H1 (cell line): Measurements from ENCODE around the gene DIPK1B. TPM values are rescaled to one million over a fixed set of nuclear protein-coding genes. Genes with fewer than 3 reads are reported as not detected.

Experiments
- CTCF ChIA-PET: fragments of 300-600 bp; sonication (Branson Sonifier 250); formaldehyde crosslinking; loops from one replicate; lab custom pipeline; 2021; ENCODE audit not compliant: partially characterized antibody; lab: Charles Lee
- POLR2A ChIA-PET: fragments of 300-600 bp; sonication (Branson Sonifier 250); formaldehyde crosslinking; loops from one replicate; lab custom pipeline; 2021; ENCODE audit warnings: inconsistent platforms; ENCODE audit not compliant: partially characterized antibody; lab: Charles Lee
- DNase-seq, 2 experiments: peaks; one replicate each; pipeline versions ENCODE4 v3.0.0 to v3.0.0-alpha.2; 2010 to 2022; ENCODE audit warnings: low spot score in 2 of 2, low read depth in 1 of 2, mixed read lengths in 1 of 2
- FAIRE-seq: peaks from 2 replicates; lab custom pipeline; 2011; peaks lifted over from hg19 to GRCh38; lab: Jason Lieb, UNC
- H2AFZ ChIP-seq: 2 replicates; pipeline ENCODE4 v1.8.1; 2012; ENCODE audit warnings: low read length, inconsistent platforms
- H2AK5ac ChIP-seq: 2 replicates; pipeline ENCODE4 v1.6.1; 2013; ENCODE audit warnings: low read depth, low read length
- H2BK120ac ChIP-seq: replicated peaks from 2 replicates; pipeline ENCODE3; 2013; ENCODE audit warnings: low read depth, low read length, inconsistent platforms
- H2BK12ac ChIP-seq: 2 replicates; pipeline ENCODE4 v1.6.1; 2013; ENCODE audit warnings: low read depth, low read length
- H2BK15ac ChIP-seq: 2 replicates; pipeline ENCODE4 v1.6.1; 2013; ENCODE audit warnings: low read length
- H2BK20ac ChIP-seq: 2 replicates; pipeline ENCODE4 v1.6.1; 2013; ENCODE audit warnings: low read length
- H2BK5ac ChIP-seq: 2 replicates; pipeline ENCODE4 v1.6.1; 2013; ENCODE audit warnings: low read depth, low read length
- H3K14ac ChIP-seq: 2 replicates; pipeline ENCODE4 v1.6.1; 2013; ENCODE audit warnings: inconsistent platforms; ENCODE audit not compliant: insufficient read length
- H3K18ac ChIP-seq: 2 replicates; pipeline ENCODE4 v1.6.1; 2013; ENCODE audit warnings: low read length; ENCODE audit errors: extremely low read depth
- H3K23ac ChIP-seq: 2 replicates; pipeline ENCODE4 v1.6.1; 2013; ENCODE audit warnings: inconsistent platforms; ENCODE audit not compliant: insufficient read length
- H3K23me2 ChIP-seq: 2 replicates; pipeline ENCODE4 v1.6.1; 2013; ENCODE audit warnings: low read depth, low read length
- H3K27ac ChIP-seq: 2 replicates; pipeline ENCODE4 v1.6.1; 2011; ENCODE audit warnings: low read depth, low read length, inconsistent platforms
- H3K27me3 ChIP-seq, 4 experiments: replicated peaks in 1 of 4; 1 replicate in 1 of 4; 2 replicates in 3 of 4; pipeline versions ENCODE4 v1.6.1 to v1.8.1; 2011 to 2013; ENCODE audit warnings: low read length in 3 of 4, mild to moderate bottlenecking in 3 of 4, inconsistent platforms in 2 of 4, mixed read lengths in 2 of 4, moderate library complexity in 1 of 4; ENCODE audit not compliant: control insufficient read depth in 3 of 4, insufficient read depth in 3 of 4; ENCODE audit errors: extremely low read depth in 1 of 4
- H3K36me3 ChIP-seq, 4 experiments: 2 replicates each; pipeline versions ENCODE4 v1.6.1 to v1.8.1; 2011 to 2013; ENCODE audit warnings: mild to moderate bottlenecking in 4 of 4, low read length in 3 of 4, moderate library complexity in 2 of 4, control low read depth in 1 of 4, inconsistent platforms in 1 of 4; ENCODE audit not compliant: insufficient read depth in 4 of 4, control insufficient read depth in 2 of 4
- H3K4ac ChIP-seq: replicated peaks from 2 replicates; pipeline ENCODE3; 2013; ENCODE audit warnings: low read length, low read depth, mixed read lengths, inconsistent platforms; ENCODE audit not compliant: insufficient read length
- H3K4me1 ChIP-seq, 4 experiments: replicated peaks in 1 of 4; 1 replicate in 1 of 4; 2 replicates in 3 of 4; pipeline versions ENCODE4 v1.6.1 to v1.8.1; 2011 to 2013; ENCODE audit warnings: low read length in 3 of 4, inconsistent platforms in 2 of 4, mixed read lengths in 1 of 4; ENCODE audit not compliant: insufficient read depth in 4 of 4, control insufficient read depth in 3 of 4
- H3K4me2 ChIP-seq, 2 experiments: 2 replicates each; pipeline versions ENCODE4 v1.6.1 to v1.8.1; 2011 to 2013; ENCODE audit warnings: low read depth in 2 of 2, low read length in 2 of 2, control low read depth in 1 of 2, inconsistent platforms in 1 of 2, mild to moderate bottlenecking in 1 of 2; ENCODE audit not compliant: insufficient read depth in 1 of 2
- H3K4me3 ChIP-seq, 4 experiments: fragments of 200-600, 300-600 bp in 1 of 4; sonication (generic), shearing (Covaris generic), sonication (Bioruptor Twin) in 1 of 4; 2 replicates each; pipeline versions ENCODE4 v1.5.1 to v1.8.1; 2011 to 2016; ENCODE audit warnings: low read length in 4 of 4, low read depth in 3 of 4, control low read depth in 2 of 4, inconsistent platforms in 2 of 4, mild to moderate bottlenecking in 2 of 4, mixed read lengths in 1 of 4, moderate library complexity in 1 of 4; ENCODE audit not compliant: insufficient read depth in 2 of 4; ENCODE audit errors: extremely low read depth in 1 of 4
- H3K56ac ChIP-seq: replicated peaks from 2 replicates; pipeline ENCODE3; 2013; ENCODE audit warnings: low read depth, mild to moderate bottlenecking, mixed read lengths, low read length, inconsistent platforms; ENCODE audit not compliant: insufficient read length
- H3K79me1 ChIP-seq: 2 replicates; pipeline ENCODE4 v1.6.1; 2013; ENCODE audit warnings: low read depth, low read length, control low read depth
- H3K79me2 ChIP-seq, 2 experiments: 2 replicates each; pipeline versions ENCODE4 v1.6.1 to v1.8.1; 2012 to 2013; ENCODE audit warnings: low read length in 2 of 2, mild to moderate bottlenecking in 2 of 2, inconsistent platforms in 1 of 2; ENCODE audit not compliant: insufficient read depth in 2 of 2, control insufficient read depth in 1 of 2
- H3K9ac ChIP-seq, 4 experiments: replicated peaks in 1 of 4; 1 replicate in 1 of 4; 2 replicates in 3 of 4; pipeline versions ENCODE4 v1.6.1 to v1.8.1; 2011 to 2013; ENCODE audit warnings: low read depth in 3 of 4, low read length in 3 of 4, control low read depth in 2 of 4, mild to moderate bottlenecking in 2 of 4, moderate library complexity in 2 of 4, inconsistent platforms in 1 of 4; ENCODE audit errors: extremely low read depth in 1 of 4
- H3K9me3 ChIP-seq, 2 experiments: 2 replicates each; pipeline versions ENCODE4 v1.6.1 to v1.8.1; 2012 to 2013; ENCODE audit warnings: mild to moderate bottlenecking in 2 of 2, moderate library complexity in 2 of 2, control low read depth in 1 of 2, inconsistent platforms in 1 of 2, low read depth in 1 of 2, low read length in 1 of 2, mixed read lengths in 1 of 2; ENCODE audit not compliant: insufficient read depth in 2 of 2
- H4K20me1 ChIP-seq, 2 experiments: replicated peaks in 1 of 2; 2 replicates each; pipeline versions ENCODE3 to v1.8.1; 2011 to 2013; ENCODE audit warnings: inconsistent platforms in 2 of 2, low read length in 2 of 2, mild to moderate bottlenecking in 1 of 2; ENCODE audit not compliant: insufficient read depth in 2 of 2, control insufficient read depth in 1 of 2
- H4K5ac ChIP-seq: 2 replicates; pipeline ENCODE4 v1.6.1; 2013; ENCODE audit warnings: low read length, low read depth, mixed read lengths, inconsistent platforms; ENCODE audit not compliant: insufficient read length
- H4K8ac ChIP-seq: 2 replicates; pipeline ENCODE4 v1.8.0; 2013; ENCODE audit warnings: mild to moderate bottlenecking, moderate library complexity, low read length, inconsistent platforms; ENCODE audit not compliant: insufficient read depth; ENCODE audit errors: extremely low read depth
- H4K91ac ChIP-seq: replicated peaks from 2 replicates; pipeline ENCODE3; 2013; ENCODE audit warnings: low read length, mixed read lengths, inconsistent platforms; ENCODE audit not compliant: insufficient read length
- BCL11A ChIP-seq, 2 experiments: IDR thresholded peaks; one replicate each; pipeline ENCODE4 v1.6.1; 2011; ENCODE audit warnings: low read depth in 2 of 2, low read length in 2 of 2, mild to moderate bottlenecking in 2 of 2
- CBX5 ChIP-seq: fragments of 300-800, 300-1000 bp; sonication (generic); IDR thresholded peaks from 2 replicates; pipeline ENCODE4 v1.7.1; 2016; ENCODE audit warnings: antibody characterized with exemption, low read length, low read depth
- CBX8 ChIP-seq: fragments of 300-800, 300-1000 bp; sonication (generic); IDR thresholded peaks from 2 replicates; pipeline ENCODE4 v1.7.1; 2016; ENCODE audit warnings: low read depth, low read length, borderline replicate concordance
- CREB1 ChIP-seq: IDR thresholded peaks from 2 replicates; pipeline ENCODE4 v1.6.1; 2012; ENCODE audit warnings: inconsistent platforms
- JUN ChIP-seq: IDR thresholded peaks from 2 replicates; pipeline ENCODE4 v1.6.1; 2011; ENCODE audit warnings: low read depth, mild to moderate bottlenecking, improper control_type of control experiment, low read length
- NRF1 ChIP-seq: IDR thresholded peaks from 2 replicates; pipeline ENCODE4 v1.6.1; 2011; ENCODE audit warnings: mild to moderate bottlenecking, low read depth, low read length, improper control_type of control experiment
- RNF2 ChIP-seq: fragments of 200-900, 300-1000 bp; sonication (generic); IDR thresholded peaks from 2 replicates; pipeline ENCODE4 v1.7.1; 2016; ENCODE audit warnings: borderline replicate concordance, low read depth, mild to moderate bottlenecking, antibody characterized with exemption, low read length; ENCODE audit not compliant: poor library complexity, severe bottlenecking; ENCODE audit errors: missing control alignments
- SP2 ChIP-seq: IDR thresholded peaks from 2 replicates; pipeline ENCODE4 v1.6.1; 2012; ENCODE audit warnings: mild to moderate bottlenecking, low read length, inconsistent platforms
- ZNF274 ChIP-seq: IDR thresholded peaks from 2 replicates; pipeline ENCODE4 v1.7.0; 2012; ENCODE audit warnings: low read length, borderline replicate concordance; ENCODE audit errors: extremely low read depth
- WGBS, 2 experiments: shearing (Covaris generic) in 1 of 2; methylation state at CpG; one replicate each; pipeline versions ENCODE4 v1.1.6 to v1.1.7; 2013 to 2015; ENCODE audit warnings: low lambda C conversion rate in 2 of 2, mixed read lengths in 2 of 2, inconsistent platforms in 1 of 2, low coverage in 1 of 2, missing lambda C conversion rate in 1 of 2; ENCODE audit not compliant: insufficient replicate concordance in 2 of 2, insufficient coverage in 1 of 2, insufficient read length in 1 of 2; ENCODE audit errors: extremely low coverage in 1 of 2, missing lambda C conversion rate in 1 of 2; 5-methylcytosine and 5-hydroxymethylcytosine counted together
- polyA plus RNA-seq, 7 experiments: library from polyadenylated mRNA; depleted of rRNA in 3 of 7; stranded (reverse) in 5 of 7; unstranded in 2 of 7; fragments of >200 nt in 5 of 7; fragments of 200-250 nt in 2 of 7; gene quantifications; 1 replicate in 5 of 7; 2 replicates in 1 of 7; 4 replicates in 1 of 7; pipeline versions ENCODE4 v1.2.1 to v1.2.3, GENCODE V29; 2011 to 2013; ENCODE audit warnings: missing spikeins in 2 of 7, mixed read lengths in 2 of 7
- total RNA-seq: library from RNA; stranded (reverse); fragmentation: NEBNext Ultra II Directional; extraction: Animal tissue kit (Norgen Biotek cat#: 25700); gene quantifications from 2 replicates; pipeline ENCODE4 v1.2.1, GENCODE V29; 2021
- TF ChIP-seq, protein P1 (sequence below): IDR thresholded peaks from 2 replicates; pipeline ENCODE4 v1.6.1; 2011; ENCODE audit warnings: low read depth, mild to moderate bottlenecking, low read length; ENCODE audit not compliant: insufficient read depth

DIPK1B gene
- total and polyA plus RNA-seq, 2 of the 8 experiments (the other 6 are each of a cell fraction or from before 2014, with no cell fraction given) = 32.3 to 64.8 TPM

DNA sequence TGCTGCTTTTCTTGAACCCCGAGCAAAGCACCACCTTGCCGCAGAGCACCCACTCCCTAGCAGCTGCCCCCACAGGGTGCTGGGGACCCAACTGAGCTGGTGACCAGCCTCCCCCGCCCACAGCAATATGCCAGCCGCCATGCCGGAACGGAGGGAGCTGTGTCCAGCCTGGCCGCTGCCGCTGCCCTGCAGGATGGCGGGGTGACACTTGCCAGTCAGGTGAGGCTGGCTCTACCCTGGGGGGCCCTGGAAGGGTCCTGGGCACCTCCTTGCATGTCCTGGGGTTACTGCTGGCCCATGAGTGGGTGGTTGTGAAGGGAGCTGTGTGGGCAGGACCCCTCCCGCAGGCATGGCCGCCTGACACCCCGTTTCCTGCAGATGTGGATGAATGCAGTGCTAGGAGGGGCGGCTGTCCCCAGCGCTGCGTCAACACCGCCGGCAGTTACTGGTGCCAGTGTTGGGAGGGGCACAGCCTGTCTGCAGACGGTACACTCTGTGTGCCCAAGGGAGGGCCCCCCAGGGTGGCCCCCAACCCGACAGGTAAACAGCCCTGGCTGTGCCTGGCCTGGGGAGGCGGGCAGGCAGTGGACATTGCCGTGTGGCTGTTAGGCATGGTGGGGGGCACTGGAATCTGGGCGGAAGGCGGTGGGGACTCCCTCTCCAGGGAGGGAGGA, 42.4 kb upstream of the DIPK1B start:
- Histone ChIP-seq H3K23ac (no peak overlapping the region), H3K4ac (no peak overlapping the region), H3K36me3 (no peaks in the 10 kb centered on the region; a peak in 2 of 8 replicates), H2BK5ac (no peak overlapping the region), H4K8ac (no peak overlapping the region), H4K20me1 (peaks cover 0 to 9% of the 10 kb centered on the region in 2 experiments), H3K4me1 (peaks cover 0 to 4% (median 2%) of the 10 kb centered on the region in 4 experiments; a peak in 4 of 7 replicates), H3K27ac (no peak overlapping the region), H3K56ac (no peak overlapping the region), H2BK120ac (no peak overlapping the region), H3K4me3 (no peak overlapping the region), H3K79me1 (no peaks in the 10 kb centered on the region), H3K4me2 (no peak overlapping the region), H2AK5ac (no peak overlapping the region), H4K5ac (no peak overlapping the region), H3K9me3 (no peaks in the 10 kb centered on the region), H3K27me3 (no peaks in the 10 kb centered on the region; a peak in 2 of 7 replicates), H2BK20ac (no peak overlapping the region), H3K23me2 (no peaks in the 10 kb centered on the region; the same call in 1 of the 2 replicates), H2BK15ac (no peak overlapping the region), H2AFZ (no peak overlapping the region), H2BK12ac (no peak overlapping the region), H4K91ac (no peak overlapping the region), H3K9ac (peak overlapping the region in 1 of 4 experiments; percentile 15; a peak in 2 of 7 replicates), H3K79me2 (no peaks in the 10 kb centered on the region), H3K14ac (no peak overlapping the region), H3K18ac (no peak overlapping the region)
- POLR2A ChIA-PET = interaction anchor here (1.3 kb wide), 1 partner anchor 12 kb away, joined by 3 read pairs; no protein-coding TSS in a partner anchor
- no peak for DNase-seq
- WGBS, 2 experiments = 82% methylated on average over 20 of the region's 23 CpGs; no CpG with 5 or more reads in 1 of the 2 experiments
- CTCF ChIA-PET = interaction anchor here (0.6 to 1.3 kb wide), 3 partner anchors 14 to 46 kb away, joined by 3 to 4 read pairs (median 4); no protein-coding TSS in a partner anchor
- no peak for FAIRE-seq
- TF ChIP-seq JUN (no peak), CREB1 (no peak), CBX8 (no peak), RNF2 (no peak), NRF1 (no peak), CBX5 (no peak), ZNF274 (no peak), SP2 (no peak), BCL11A (IDR thresholded peaks at IDR 0.05; ENCODE audit: low read depth in 2 of 2, low read length in 2 of 2) (no peak)
- TF ChIP-seq, protein P1, sequence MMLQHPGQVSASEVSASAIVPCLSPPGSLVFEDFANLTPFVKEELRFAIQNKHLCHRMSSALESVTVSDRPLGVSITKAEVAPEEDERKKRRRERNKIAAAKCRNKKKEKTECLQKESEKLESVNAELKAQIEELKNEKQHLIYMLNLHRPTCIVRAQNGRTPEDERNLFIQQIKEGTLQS = no peak
